Sigmoid colon (tissue), 4 donors: ENCODE results near the gene MRPL50.

Source experiments
- CTCF ChIP-seq, 4 experiments: fragments of 450-650 bp in 3 of 4; fragments of 200-600 bp in 1 of 4; IDR thresholded peaks; one replicate each; pipeline ENCODE4 v1.5.1; 2016 to 2019; ENCODE audit warnings: antibody characterized with exemption in 4 of 4, mild to moderate bottlenecking in 3 of 4, moderate library complexity in 2 of 4
- POLR2AphosphoS5 ChIP-seq, 4 donors: sonication (generic); formaldehyde crosslinking; IDR thresholded peaks; one replicate each; pipeline ENCODE4 v1.6.1; 2017; ENCODE audit warnings: antibody characterized with exemption in 4 of 4

GRCh38 chr9:101380295-101380694 is 18.1 kb downstream of the MRPL50 start:
- TF ChIP-seq CTCF (IDR thresholded peaks at IDR 0.05): no peak
- no peak for TF ChIP-seq POLR2AphosphoS5 (IDR thresholded peaks at IDR 0.05)
